LHCN-M2 (cell line): ENCODE results near the gene EIF6. TPM values are rescaled to one million over a fixed set of nuclear protein-coding genes. Genes with fewer than 3 reads are reported as not detected.
"Not testable (repeated sequence)": the region's sequence is repeated elsewhere in the genome, so short reads cannot be mapped to it uniquely, and the experiment has no call there.

ENCODE experiments used
- DNase-seq: peaks from one replicate; pipeline ENCODE4 v3.0.0-alpha.2; 2012; ENCODE audit warnings: low read depth
- total RNA-seq: library from RNA; depleted of rRNA; stranded (reverse); fragments of >200 nt; gene quantifications from 2 replicates; pipeline ENCODE4 v1.2.3, GENCODE V29; 2014

Gene EIF6
- total RNA-seq, 1 experiment from 2014 or later = 265 TPM

GRCh38 chr20:35279533-35280174 is 4.9 kb downstream of the EIF6 start:
- DNase-seq = no peak

- DNase-seq = no peak
Measured at GRCh38 chr20:35279040-35279439, 5.5 kb downstream of the EIF6 start.

- DNase-seq = peak; percentile 88
Measured at GRCh38 chr20:35277531-35278395, 6.8 kb downstream of the EIF6 start, which contains the start of gene MMP24OS. Gene MMP24OS (minus strand): TSS chr20:35278122. CDS start chr20:35277929, 193 bp downstream.

GRCh38 chr20:35277127-35277526 is 7.4 kb downstream of the EIF6 start:
- DNase-seq = no peak

GRCh38 chr20:35276408-35276807 is 8.2 kb downstream of the EIF6 start:
- no peak for DNase-seq

DNA sequence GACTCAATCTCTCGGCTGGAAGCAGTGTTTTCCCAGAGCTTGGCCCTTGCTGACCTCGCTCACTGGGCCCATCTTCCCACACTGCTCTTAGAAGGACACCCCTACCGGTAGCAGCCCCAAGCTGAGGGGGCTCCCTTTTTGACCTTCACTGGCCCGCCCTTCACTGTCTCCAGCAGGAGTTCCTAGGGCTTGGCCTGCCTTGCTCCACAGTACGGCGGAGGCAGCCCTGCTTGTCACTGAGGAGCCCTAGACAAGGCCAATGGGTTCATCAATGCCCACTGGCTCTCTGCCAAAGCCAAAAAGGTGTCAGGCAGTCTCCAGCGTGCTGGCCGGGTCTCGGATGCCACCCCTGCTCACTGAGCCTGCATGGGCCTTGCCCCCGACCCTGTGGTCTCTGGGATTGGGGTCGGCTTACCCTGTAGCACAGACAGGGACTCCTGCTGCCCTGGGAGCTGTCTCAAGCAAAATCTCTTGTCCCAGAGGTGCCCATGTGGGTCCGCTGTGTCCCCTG is 8.8 kb downstream of the EIF6 start:
- no peak for DNase-seq

- DNase-seq = no peak
Measured at GRCh38 chr20:35274172-35275092, 10.1 kb downstream of the EIF6 start.

DNA sequence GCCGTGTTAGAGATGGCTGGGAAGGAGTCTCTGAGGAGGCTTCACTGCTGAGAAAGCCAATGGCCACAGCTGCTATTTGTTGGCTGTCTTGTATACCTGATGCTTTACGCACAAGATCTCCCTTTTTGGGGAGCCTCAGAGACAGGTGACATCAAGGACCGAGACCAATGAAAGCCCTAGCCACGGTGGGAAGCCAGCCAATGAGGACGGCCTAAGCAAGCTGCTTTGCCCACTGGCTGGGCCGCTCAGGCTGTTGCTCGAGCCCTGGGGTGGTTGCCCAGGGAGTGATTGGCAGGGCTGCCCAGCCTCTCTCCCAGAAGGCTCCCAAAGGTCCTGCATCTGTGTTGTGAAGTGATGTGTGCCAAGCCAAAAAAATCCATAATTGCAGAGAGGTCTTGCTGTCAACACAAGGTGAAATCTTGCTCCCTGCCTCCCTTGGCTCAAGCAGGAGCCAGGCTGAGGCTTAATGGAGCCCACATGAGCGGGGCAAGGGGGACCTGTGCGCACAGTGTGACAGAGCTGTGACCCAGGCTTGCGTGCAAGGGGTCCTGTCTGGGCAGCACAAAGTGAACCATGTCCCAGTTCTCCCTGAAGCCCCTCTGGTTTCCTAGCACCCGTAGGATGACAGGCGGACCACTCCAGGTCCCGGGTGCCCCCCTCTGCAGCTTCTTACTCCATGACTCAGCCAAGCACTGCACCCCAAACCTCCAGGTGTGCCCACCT is 11.0 kb downstream of the EIF6 start:
- DNase-seq = peak; percentile 37

DNA sequence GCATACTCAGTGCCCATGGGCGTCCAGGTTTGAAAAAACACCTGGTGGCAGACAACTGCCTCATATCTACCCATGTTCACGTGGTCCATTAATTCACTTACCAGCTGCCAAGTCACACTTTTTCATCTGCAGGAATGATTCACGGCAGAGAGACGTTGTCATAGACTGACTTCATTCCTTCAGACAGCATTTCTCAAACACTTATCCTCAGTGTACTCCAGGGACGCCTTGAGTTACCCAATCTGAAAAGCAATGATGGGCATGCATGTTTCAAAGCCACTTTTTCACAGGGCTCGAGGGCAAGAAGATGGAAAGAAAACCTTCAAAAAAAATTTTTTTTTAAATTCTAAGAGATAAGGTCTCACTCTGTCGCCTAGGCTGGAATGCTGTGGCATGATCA is 12.7 kb downstream of the EIF6 start:
- peak; percentile 71 for DNase-seq

DNA sequence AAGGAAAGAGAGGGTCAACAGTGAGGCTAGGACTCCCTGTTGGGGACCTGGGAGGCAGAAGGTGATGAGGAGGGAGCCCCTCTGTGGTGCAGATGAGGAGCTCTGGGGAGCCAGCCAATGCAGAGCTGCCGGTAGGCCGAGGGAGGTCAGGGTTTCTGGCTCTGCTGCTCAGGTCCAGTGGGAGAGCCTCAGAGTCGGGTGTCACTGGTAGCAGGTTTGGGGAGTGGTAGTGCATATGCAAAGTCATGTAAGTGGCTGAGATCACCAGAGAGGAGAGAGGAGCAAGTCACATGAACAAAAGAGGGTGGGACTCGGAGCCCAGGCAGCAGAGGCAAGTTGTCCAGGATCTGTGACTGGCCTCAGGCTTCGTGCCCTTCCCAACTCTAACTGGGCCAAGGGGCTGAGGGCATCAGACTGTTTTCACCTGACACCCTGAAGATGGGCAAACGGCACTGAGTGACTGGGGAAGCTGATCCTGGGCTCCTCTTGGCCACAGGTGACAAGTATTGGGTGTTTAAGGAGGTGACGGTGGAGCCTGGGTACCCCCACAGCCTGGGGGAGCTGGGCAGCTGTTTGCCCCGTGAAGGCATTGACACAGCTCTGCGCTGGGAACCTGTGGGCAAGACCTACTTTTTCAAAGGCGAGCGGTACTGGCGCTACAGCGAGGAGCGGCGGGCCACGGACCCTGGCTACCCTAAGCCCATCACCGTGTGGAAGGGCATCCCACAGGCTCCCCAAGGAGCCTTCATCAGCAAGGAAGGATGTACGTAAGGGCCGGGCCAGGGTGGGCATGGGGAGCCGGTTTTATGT is 13.3 kb downstream of the EIF6 start:
- DNase-seq = peak; percentile 19

DNA sequence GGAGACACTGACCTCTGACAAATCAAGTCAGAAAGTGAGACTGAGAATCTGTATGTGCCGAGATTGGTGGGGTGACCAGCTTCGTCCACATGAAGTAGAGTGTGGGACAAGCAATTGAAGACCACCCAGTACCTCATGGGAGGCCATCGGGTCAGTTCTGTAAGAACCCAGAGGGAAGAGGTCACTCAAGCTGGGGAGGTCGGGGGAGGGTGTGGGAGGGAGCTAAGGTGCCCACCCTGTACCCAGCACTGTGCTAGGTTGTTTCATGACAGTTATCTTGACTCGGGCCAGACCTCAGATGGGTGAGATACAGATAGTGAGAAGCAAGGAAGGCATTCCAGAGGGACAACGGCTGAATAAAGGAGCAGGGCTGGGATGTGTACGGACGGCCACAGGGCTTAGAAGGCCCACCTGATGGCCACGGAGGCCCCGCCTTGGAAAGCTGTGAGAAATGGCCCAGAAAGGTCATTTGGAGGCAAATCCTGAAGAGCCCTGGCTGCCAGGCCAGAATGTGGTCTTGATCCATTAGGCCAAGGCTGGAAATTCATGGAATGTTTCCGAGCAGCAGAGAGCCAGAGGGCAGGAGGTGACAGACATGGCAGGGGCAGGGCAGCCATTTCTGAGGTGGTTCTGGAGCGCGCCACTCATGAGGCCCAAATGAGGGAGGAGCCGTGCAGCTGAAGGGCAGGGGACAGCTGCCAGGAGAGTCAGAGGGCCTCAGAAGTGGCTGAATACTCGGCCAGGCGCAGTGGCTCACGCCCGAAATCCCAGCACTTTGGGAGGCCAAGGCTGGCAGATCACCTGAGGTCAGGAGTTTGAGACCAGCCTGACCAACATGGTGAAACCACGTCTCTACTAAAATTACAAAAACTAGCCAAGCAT is 14.3 kb downstream of the EIF6 start:
- DNase-seq = no peak

GRCh38 chr20:35269055-35269781 is 15.4 kb downstream of the EIF6 start:
- peak; percentile 53 for DNase-seq

- DNase-seq = no peak
Measured at GRCh38 chr20:35267092-35267491, 17.5 kb downstream of the EIF6 start.

- DNase-seq = no peak
Measured at GRCh38 chr20:35264755-35265154, 19.8 kb downstream of the EIF6 start.

- no peak for DNase-seq
Measured at GRCh38 chr20:35263532-35264341, 20.8 kb downstream of the EIF6 start.

DNA sequence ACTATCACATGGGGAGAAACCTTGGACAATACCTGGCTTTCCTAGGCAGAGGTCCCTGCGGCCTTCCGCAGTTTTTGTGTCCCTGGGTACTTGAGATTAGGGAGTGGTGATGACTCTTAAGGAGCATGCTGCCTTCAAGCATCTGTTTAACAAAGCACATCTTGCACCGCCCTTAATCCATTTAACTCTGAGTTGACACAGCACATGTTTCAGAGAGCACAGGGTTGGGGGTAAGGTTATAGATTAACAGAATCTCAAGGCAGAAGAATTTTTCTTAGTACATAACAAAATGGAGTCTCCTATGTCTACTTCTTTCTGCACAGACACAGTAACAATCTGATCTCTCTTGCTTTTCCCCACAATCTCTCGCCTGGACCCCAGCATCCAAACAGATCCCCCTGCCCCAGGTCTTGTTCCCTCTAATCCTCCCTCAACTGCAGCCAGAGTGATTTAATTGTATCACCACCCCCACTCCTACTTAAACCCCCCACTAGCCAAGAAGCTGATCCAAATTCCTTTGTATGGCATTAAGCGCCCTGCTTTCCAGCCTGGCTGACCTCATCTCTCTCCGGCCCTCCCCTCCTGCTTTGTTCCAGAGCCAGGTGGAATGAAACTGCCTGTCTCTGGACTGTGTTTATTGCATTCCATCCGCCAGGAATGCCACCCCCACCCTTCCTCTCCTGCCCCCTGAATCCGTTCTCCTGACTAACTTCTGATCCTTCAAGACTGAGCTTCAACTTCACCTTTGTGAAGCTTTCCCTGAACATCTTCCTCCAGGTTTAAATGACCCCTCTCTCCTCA is 21.6 kb downstream of the EIF6 start:
- DNase-seq = not testable (repeated sequence)

- DNase-seq = not testable (repeated sequence)
Measured at GRCh38 chr20:35262321-35262720, 22.3 kb downstream of the EIF6 start.
